HG03139 (cell line): ENCODE data around the gene TMPRSS5.
"Not testable (repeated sequence)": the region's sequence is repeated elsewhere in the genome, so short reads cannot be mapped to it uniquely, and the experiment has no call there.

Experiments used
- ATAC-seq: cut with Tn5 transposase; IDR thresholded peaks from one replicate; pipeline ENCODE4 v1.9.1; 2021; ENCODE audit not compliant: unreplicated experiment

Gene TMPRSS5

GRCh38 chr11:113705871-113706655 lies at the start of gene TMPRSS5:
TMPRSS5 (minus strand) TSS chr11:113706308; CDS start chr11:113706224, 84 bp downstream.
- no peak for ATAC-seq

DNA sequence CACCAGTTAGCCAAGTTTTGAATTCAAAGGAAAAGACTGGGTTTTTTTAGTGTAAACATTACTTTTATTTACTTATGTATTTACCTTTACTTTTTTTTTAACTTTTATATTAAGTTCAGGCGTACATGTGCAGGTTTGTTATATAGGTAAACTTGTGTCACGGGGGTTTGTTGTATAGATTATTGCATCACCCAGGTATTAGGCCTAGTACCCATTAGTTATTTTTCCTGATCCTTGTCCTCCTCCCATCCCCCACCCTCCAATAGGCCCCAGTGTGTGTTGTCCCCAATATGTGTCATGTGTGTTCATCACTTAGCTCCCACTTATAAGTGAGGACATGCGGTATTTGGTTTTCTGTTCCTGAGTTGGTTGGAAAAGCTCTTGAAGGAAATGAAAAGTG lies 46.8 kb upstream of the TMPRSS5 start:
- ATAC-seq: no peak

DNA sequence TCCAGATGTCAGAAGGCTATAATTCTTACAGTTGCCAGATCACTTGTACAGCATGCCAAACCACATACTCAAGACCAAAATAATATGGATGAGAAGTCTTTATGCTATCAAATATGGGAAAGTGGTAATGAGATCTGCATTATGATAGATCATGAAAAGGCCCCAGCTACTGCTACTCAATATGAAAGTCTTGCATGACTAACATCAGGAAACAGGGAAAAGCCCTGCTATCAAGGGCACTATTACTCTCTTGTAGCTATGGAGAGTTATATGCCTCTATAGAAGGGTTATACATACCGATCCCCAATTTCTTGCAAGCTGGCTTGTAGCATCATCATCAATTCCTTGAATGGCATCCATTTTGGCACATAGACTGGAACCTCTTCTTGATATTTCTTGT lies 30.2 kb upstream of the TMPRSS5 start:
- no peak for ATAC-seq

DNA sequence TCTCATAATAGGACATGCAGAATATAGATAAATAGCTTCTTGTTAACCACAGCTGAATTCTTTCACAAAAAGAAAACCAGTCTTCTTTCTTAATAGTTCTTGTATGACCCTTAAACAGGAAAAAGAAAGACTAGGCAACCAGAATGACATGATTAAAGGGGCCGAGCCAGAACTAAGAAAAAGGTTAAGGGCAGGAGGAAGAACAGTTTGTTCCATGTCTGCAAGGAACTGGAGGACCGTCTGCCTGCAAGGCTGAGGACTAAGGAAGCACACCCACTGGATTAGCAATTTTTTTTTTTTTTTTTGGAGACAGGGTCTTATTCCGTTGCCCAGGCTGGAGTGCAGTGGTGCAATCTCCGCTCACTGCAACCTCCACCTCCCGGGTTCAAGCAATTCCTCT lies 26.0 kb upstream of the TMPRSS5 start:
- ATAC-seq: no peak

- no peak for ATAC-seq
These were observed 25.0 kb upstream of the TMPRSS5 start for GRCh38 chr11:113730887-113731726.

DNA sequence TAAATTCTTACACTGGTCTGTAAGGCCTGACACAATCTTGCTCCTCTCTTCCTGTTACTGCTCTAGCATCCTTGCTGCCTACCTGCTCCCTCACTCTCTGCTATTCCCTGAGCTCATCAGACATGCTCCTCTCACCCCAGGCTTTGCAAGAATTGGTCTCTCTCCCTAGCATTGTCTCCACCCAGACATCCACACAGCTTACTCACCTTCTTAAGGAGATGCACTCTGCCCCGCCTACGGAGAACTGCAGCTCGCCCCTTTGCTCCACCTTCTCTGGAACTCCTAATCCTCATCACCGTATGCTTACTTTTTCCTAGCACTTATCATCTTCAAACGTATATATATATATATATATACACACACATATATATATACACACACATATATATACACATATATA lies 23.3 kb upstream of the TMPRSS5 start:
- no peak for ATAC-seq

DNA sequence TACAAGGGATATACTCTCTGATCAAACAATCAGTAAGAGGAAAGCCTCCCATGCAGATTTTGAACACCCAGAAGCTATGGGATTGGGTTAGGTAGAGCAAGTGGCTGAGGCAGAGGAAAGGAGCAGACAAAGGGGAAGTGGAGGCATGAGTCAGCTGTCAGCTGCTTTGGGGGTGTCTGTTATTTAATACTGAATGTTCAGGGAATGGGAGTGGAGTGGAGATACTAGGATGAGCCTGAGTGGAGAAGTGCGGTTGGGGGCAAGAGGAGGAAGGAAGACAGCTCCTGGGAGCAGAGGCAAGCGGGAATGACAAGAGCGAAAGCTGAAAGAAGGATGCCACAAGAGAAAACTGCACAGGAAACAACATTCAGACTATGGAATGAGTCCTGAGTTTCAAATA lies 22.7 kb upstream of the TMPRSS5 start:
- ATAC-seq: no peak

- no peak for ATAC-seq
These were observed 19.8 kb upstream of the TMPRSS5 start for GRCh38 chr11:113725913-113726312.

DNA sequence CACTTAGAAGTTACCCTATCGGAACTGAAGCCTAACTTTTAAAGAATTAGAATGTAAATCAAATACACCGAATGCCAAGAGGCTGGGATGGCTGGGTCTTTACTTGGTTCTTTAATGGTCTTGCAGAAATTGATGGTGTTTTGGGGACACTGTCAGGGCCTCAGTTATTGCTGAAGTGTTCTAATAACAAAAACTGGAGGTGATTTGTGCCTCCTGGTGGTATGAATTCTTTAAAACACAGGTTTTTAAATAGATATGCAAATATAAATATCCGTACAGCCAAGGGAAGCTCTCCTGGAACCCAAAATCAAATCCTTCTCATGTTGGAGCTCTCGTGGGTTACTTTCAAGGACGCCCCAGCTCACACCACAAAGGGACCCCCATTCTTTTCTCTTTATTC lies 19.3 kb upstream of the TMPRSS5 start:
- no peak for ATAC-seq

DNA sequence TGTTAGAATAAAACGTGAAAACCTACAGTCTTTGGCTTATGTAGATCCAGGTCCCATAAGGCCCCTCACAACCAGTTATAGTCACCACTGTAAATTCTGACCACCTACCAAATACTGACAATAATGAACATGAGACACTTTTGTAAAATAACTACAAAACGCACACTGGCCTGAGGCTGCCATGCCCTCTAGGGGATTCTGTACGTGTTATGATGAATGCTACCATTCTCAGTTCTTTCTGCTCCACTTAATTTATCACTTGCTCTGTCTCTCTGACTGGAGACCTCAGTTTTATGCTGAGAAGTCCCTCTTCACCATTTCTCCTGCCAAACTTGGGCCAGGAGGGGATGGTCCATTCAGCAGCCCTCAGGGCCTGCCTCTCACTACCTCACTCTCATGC lies 18.7 kb upstream of the TMPRSS5 start:
- no peak for ATAC-seq

- ATAC-seq: no peak
These were observed 17.7 kb upstream of the TMPRSS5 start for GRCh38 chr11:113723787-113724186.

GRCh38 chr11:113722934-113723333 lies 16.8 kb upstream of the TMPRSS5 start:
- no peak for ATAC-seq

DNA sequence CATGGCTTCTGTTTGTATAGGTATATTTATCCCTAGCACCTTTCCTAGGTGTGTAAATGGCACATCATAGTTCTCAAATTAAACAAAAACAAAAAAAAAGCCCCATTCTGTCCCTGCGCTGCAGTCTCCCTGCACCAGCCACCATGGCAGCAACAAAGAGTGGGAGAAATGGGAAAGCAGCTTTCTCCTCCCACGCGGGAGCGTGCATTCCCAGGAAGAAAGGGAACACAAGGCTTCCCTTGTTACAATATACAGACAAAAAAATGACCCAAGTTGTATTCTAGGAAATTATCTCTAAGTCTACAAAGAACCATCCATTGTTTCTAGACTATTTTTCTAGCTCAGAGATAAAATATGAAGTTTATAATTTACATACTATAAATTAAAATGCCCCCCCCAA lies 16.1 kb upstream of the TMPRSS5 start:
- ATAC-seq: no peak

DNA sequence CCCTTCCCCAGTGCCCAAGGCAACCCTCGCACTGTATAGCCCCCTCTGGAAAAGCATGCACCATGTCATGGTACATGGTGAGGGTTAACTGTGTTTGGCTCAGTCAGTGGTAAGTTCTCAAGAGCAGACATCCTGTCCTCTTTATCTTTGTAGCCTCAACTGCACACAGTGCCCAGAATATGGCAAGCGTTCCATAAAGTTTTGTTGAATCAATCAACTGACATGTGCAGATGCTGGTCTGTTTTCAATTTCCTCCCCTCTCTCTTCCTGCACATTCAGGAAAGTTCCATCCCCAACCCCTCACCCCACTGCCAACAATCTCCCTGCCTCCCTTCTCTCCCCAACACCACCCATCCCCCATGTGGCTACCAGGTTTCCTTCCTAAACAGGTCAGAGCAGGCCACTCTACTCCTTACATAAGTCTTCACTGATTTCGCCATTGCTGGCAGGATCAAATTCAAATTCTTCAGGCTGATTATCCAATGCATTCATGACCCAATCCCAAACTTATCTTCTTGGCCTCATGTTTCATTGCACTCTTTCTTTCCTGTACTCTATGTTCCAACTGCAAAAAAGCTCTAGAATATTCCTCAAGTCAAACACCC lies 15.5 kb upstream of the TMPRSS5 start:
- no peak for ATAC-seq

DNA sequence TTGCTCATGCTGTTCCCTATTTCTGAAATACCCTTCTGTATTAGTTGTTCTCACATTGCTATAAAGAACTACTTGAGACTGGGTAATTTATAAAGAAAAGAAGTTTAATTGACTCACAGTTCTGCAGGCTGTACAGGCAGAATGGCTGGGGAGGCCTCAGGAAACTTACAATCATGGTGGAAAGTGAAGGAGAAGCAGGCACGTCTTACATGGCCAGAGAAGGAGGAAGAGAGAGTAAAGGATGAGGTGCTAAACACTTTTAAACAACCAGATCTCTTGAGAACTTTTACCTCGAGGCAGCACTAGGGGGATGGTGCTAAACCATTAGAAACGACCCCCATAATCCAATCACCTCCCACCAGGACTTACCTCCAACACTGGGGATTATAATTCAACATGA lies 14.4 kb upstream of the TMPRSS5 start:
- ATAC-seq: not testable (repeated sequence)

- no peak for ATAC-seq
These were observed 9.9 kb upstream of the TMPRSS5 start for GRCh38 chr11:113715882-113716625.

GRCh38 chr11:113715273-113715672 lies 9.2 kb upstream of the TMPRSS5 start:
- ATAC-seq: no peak

- ATAC-seq: no peak
These were observed 4.9 kb upstream of the TMPRSS5 start for GRCh38 chr11:113710989-113711388.

- ATAC-seq: not testable (repeated sequence)
These were observed 2.6 kb downstream of the TMPRSS5 start for GRCh38 chr11:113703551-113703950.

- ATAC-seq: no peak
These were observed 4.6 kb downstream of the TMPRSS5 start for GRCh38 chr11:113701491-113701890.

DNA sequence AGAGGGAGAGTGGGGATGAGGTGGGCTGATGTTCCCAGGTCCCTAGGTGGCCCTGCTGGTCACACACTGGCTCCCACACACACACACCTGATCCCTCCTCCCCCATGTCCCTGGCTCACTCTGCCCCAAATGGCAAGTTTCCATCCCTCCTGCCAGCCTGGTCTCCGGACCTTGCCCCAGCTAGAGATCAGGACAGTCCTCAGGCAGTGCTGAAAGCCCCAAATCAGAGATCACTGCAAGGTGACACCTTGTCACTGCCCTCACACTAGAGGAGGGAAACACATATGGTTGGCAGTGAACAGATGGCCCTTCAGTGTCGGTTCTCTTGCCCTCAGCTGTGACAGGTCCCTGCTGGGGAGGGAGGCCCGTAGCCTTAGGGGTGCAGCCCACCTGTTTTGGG lies 7.6 kb downstream of the TMPRSS5 start:
- ATAC-seq: no peak
